NCI-H1694 treated with DMSO at 0.1 percent for 48 hours (cell line): ENCODE measurements around the gene LRBA.
"Not testable (repeated sequence)": the region's sequence is repeated elsewhere in the genome, so short reads cannot be mapped to it uniquely, and the experiment has no call there.

Experiments used
- DNase-seq: peaks from one replicate; lab custom pipeline; 2025; lab: John Stamatoyannopoulos, UW

Gene LRBA

GRCh38 chr4:150567070-150567469 is 448.0 kb downstream of the LRBA start:
- DNase-seq: no peak

GRCh38 chr4:150564967-150565366 is 450.1 kb downstream of the LRBA start:
- DNase-seq: not testable (repeated sequence)

GRCh38 chr4:150562751-150563150 is 452.3 kb downstream of the LRBA start:
- no peak for DNase-seq

GRCh38 chr4:150562250-150562649 is 452.8 kb downstream of the LRBA start:
- no peak for DNase-seq

DNA sequence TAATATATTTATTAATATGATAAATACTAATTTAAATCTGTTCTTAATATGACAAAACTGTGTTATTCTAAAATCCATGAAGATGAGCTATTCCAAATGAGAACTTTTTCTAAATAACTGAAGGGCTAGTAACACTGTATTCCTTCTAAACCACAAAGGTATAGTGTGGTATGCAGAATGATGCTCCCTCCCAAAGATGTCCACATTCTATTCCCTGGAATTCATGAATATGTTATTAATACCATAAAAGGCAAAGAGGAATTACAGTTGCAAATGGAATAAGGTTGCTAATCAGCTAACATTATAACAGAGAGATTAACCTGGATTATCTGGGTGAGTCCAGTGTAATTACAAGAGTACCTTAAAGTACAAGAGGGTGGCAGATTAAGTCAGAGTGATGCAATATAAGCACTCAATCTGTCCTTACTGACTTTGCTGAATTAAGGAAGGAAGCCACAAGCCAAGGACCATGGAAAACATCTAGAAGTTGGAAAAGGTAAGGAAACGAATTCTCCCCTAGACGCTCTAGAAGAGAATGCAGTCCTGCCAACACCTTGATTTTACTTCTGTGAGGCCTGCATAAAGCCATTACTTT is 453.8 kb downstream of the LRBA start:
- no peak for DNase-seq

- DNase-seq: not testable (repeated sequence)
Measured at GRCh38 chr4:150557811-150558210, 457.3 kb downstream of the LRBA start.

GRCh38 chr4:150547154-150547838 is 467.8 kb downstream of the LRBA start:
- DNase-seq: no peak

DNA sequence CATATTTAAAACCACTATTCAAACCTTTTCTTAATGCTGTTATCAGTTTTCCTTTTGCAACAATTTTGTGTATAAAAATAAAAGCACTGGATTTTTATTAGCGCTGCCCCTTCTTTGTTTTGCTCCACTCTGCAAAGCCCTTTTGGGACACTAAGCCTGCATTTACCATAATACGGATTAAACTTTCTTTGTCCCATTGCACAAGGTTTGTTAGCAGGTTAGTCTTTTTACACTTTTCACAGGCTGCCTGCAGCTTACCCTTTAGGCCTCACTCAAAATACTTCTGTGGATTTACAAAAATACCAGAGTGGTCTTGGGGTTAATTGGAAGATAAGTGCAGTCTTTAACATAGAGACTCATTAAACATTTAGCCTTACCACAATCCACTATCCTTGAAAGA is 468.8 kb downstream of the LRBA start:
- no peak for DNase-seq

DNA sequence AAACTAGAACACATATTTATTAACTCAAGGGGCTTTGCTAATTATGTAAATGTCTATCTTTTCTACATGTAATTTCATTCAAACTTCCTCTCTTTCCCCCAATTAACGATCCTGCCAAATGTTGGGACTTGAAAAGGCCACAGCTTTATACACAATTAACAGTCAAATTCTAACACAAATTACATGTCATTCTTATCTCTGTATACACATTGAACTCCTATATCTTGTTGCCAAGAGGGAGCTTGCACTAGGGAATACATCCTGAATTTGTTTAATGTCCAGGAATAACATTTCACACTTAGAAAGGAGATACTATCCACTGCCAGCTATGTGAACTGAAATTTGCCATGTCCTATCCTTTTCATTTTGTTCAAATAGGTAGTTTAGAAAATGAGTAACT is 472.0 kb downstream of the LRBA start:
- DNase-seq: no peak

GRCh38 chr4:150541681-150542080 is 473.4 kb downstream of the LRBA start:
- no peak for DNase-seq

DNA sequence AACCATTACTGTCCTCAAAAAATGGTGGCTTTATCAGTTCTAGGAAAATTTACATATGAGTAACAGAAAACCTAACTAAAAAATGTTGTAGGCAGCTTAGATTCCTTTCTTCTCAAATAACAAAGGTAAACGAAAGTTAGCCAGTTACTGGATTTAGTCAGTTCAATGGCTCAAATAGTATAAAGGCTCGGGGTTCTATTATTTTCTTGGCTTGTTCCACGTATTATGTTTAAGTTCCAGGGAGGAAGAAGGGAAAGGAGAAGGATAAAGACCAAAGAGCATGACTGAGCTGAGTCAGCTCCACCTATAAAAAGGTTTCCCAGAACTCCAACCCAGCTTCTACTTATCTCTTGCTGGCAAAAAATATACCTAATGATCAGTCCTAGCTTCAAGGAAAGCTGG is 474.1 kb downstream of the LRBA start:
- DNase-seq: no peak

- DNase-seq: no peak
Measured at GRCh38 chr4:150540536-150540935, 474.5 kb downstream of the LRBA start.

DNA sequence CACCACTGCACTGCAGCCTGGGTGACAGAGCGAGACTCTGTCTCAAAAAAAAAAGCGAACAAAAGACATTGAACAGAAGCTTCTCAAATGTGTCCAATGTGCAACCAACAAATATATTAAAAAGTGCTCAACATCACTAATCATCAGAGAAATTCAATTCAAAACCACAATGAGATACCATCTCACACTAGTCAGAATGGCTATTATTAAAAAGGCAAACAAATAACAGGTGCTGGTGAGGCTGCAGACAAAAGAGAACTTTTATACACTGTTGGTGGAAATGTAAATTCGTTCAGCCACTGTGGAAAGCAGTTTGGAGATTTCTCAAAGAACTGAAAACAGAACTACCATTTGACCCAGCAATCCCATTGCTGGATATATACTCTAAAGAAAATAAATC is 477.2 kb downstream of the LRBA start:
- not testable (repeated sequence) for DNase-seq

DNA sequence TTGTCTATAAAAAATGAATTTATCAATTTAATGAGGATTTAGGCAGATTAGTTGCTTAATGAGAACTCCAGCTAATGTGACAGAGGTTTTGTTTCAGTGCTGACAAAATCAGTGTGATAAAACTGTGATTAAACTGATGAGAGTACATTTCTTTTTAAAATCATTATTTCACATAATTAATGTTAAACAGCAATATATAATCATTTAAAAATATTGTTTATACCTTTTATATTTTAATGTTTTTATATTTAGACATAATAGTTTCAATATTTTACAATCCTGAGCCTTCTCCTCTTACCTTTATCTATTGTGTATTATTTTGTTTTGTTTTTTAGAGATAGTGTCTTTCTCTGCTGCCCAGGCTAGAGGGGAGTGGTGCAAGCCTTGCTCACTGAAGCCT is 480.3 kb downstream of the LRBA start:
- no peak for DNase-seq

- DNase-seq: no peak
Measured at GRCh38 chr4:150533673-150534072, 481.4 kb downstream of the LRBA start.

DNA sequence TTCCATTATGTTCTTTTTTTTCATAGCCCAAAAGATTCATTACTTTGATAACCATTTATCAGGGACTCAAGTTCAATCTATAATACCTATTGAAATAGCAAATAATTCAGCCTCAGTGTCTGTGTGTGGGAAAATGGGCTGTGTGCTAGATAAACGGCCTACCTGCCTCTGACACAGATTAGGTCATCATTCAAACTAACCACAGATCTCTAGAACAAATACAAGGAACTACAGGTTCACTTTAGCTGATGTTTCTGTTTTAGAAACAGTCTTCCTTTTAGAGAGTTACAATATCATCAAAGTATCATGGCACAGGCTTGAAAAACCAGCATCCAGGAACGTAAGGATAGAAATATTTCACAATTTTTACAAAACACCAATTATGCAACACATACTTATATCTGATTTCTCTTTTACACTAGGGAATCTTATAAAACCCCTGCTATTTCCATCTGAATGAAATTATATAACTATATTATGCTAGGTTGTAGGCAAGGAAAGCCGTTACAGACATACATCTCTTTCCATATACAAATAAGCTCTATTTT is 489.7 kb downstream of the LRBA start:
- DNase-seq: no peak

DNA sequence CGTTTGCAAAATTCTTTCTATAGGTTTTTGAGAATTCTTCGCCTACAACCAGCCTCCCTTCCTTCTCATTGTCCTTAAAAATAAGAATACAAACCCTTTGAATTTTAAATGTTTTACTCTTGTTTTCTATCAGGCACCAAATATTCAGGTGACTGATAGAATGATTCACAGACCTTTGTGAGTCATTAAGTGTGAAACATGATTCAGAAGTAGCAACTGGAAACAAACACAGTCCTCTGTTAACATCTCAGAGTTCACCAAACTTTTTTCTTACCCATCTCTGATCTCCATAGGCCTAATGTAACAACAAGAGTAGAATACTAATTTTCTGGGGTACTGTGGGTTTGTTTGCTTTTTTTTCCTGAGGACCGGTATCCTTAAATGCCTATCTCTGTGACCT is 496.5 kb downstream of the LRBA start:
- DNase-seq: no peak

DNA sequence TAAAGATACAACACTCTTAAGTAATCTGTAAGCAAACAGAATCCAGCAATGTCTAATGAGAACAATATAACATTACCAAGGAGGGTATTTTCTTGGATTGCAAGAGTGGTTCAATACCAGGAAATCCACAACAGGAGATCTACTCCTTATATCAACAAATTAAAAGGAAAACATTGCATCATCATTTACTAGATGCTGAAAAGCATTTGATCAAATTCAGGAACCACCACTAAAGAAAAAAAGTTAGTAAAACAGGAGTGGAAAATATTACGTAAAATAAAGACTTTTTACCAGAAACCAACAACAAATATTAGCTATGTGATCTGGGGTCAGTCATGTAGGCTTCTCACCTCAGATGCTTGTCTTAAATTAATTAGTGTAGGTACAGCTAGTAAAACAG is 499.9 kb downstream of the LRBA start:
- DNase-seq: no peak

DNA sequence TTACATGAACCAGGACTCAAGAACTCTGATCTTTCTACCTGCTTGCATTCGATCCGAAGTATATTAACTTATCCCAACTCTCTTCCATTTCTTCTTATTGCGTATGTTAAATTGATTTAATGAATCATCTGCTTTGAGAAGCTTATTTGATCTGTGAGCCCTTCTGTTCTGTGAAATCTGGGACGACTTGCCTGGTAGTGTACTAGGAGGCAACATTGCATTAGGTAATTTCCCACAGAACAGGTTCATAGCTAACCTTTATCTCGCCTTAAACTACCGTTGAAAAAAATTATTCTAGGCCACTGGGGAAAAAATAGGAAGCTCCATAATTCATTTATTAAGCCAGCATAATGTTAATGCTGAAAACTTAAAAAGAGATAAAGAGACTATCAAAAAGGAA is 500.4 kb downstream of the LRBA start:
- no peak for DNase-seq

DNA sequence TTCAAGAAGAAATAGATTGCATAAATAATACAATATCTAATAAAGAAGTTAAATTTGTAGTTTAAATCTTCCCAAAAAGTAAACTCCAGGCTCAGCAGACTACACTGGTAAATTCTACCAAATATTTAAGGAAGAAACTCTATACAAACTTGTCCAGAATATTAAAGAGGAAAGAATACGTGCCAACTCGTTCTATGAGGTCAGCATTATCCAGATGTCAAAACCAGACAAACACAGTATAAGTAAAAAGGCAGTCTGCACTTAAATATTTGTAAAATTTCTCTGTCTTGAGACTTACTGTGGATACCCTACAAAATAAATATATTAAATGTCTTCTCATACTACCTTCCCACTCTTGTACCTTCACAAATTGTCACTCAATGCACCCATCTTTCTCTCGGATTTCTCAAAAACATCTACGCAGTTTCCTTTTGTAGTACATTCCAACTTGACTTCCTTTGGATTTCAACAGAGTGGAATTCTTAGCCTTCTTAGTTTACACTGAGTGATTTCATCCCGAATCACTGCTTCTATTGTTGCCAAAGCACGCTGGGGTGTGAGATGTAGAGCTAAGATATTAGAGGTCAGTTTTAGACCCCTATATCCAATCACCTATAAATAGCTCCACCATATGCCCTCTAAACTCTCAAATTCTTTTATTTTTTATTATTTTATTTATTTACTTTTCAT is 504.8 kb downstream of the LRBA start:
- DNase-seq: no peak

- not testable (repeated sequence) for DNase-seq
Measured at GRCh38 chr4:150507656-150508055, 507.4 kb downstream of the LRBA start.

GRCh38 chr4:150501983-150502382 is 513.1 kb downstream of the LRBA start:
- no peak for DNase-seq
